HG03354 (cell line): ENCODE measurements around the gene PTPRT.

ENCODE experiments used
- ATAC-seq: cut with Tn5 transposase; IDR thresholded peaks from one replicate; pipeline ENCODE4 v1.9.1; 2021; ENCODE audit warnings: mild to moderate bottlenecking; ENCODE audit not compliant: unreplicated experiment, poor library complexity, severe bottlenecking

Gene PTPRT

GRCh38 chr20:42875581-42875980, 314.1 kb downstream of the PTPRT start:
- no peak for ATAC-seq

GRCh38 chr20:42873259-42873658, 316.4 kb downstream of the PTPRT start:
- no peak for ATAC-seq

- ATAC-seq: no peak
These were observed 325.6 kb downstream of the PTPRT start for GRCh38 chr20:42864116-42864515.

GRCh38 chr20:42862446-42862845, 327.3 kb downstream of the PTPRT start:
- ATAC-seq: no peak

GRCh38 chr20:42857446-42857845, 332.3 kb downstream of the PTPRT start:
- ATAC-seq: no peak

- no peak for ATAC-seq
These were observed 333.8 kb downstream of the PTPRT start for GRCh38 chr20:42855896-42856295.

- no peak for ATAC-seq
These were observed 337.0 kb downstream of the PTPRT start for GRCh38 chr20:42852691-42853090.

- ATAC-seq: no peak
These were observed 342.8 kb downstream of the PTPRT start for GRCh38 chr20:42846784-42847490.

GRCh38 chr20:42844751-42845150, 345.0 kb downstream of the PTPRT start:
- ATAC-seq: no peak

- no peak for ATAC-seq
These were observed 352.2 kb downstream of the PTPRT start for GRCh38 chr20:42837456-42837855.

GRCh38 chr20:42836339-42836738, 353.4 kb downstream of the PTPRT start:
- no peak for ATAC-seq

GRCh38 chr20:42807876-42808275, 381.8 kb downstream of the PTPRT start:
- no peak for ATAC-seq

- ATAC-seq: no peak
These were observed 394.5 kb downstream of the PTPRT start for GRCh38 chr20:42795111-42795695.

- ATAC-seq: no peak
These were observed 397.7 kb downstream of the PTPRT start for GRCh38 chr20:42792052-42792451.

- no peak for ATAC-seq
These were observed 399.6 kb downstream of the PTPRT start for GRCh38 chr20:42790111-42790510.

GRCh38 chr20:42788707-42789106, 401.0 kb downstream of the PTPRT start:
- ATAC-seq: no peak

- ATAC-seq: no peak
These were observed 404.7 kb downstream of the PTPRT start for GRCh38 chr20:42785041-42785440.

- ATAC-seq: no peak
These were observed 410.5 kb downstream of the PTPRT start for GRCh38 chr20:42779216-42779615.

GRCh38 chr20:42775866-42776265, 413.8 kb downstream of the PTPRT start:
- ATAC-seq: no peak

GRCh38 chr20:42775037-42775436, 414.7 kb downstream of the PTPRT start:
- ATAC-seq: no peak

GRCh38 chr20:42763015-42763414, 426.7 kb downstream of the PTPRT start:
- no peak for ATAC-seq

GRCh38 chr20:42756991-42757390, 432.7 kb downstream of the PTPRT start:
- no peak for ATAC-seq
